BLaER1 (cell line): ENCODE measurements around the gene FCN2.
A peak's percentile ranks its signal among the peaks of the same experiment; 100 is the strongest.

Experiments
- H3K27ac ChIP-seq: shearing (Covaris generic); formaldehyde crosslinking; 2 replicates; pipeline ENCODE4 v1.8.1; 2022
- H3K27me3 ChIP-seq: shearing (Covaris generic); formaldehyde crosslinking; 2 replicates; pipeline ENCODE4 v1.8.1; 2022
- H3K36me3 ChIP-seq: shearing (Covaris generic); formaldehyde crosslinking; 2 replicates; pipeline ENCODE4 v1.8.1; 2022
- H3K4me1 ChIP-seq: shearing (Covaris generic); formaldehyde crosslinking; 2 replicates; pipeline ENCODE4 v1.8.1; 2022
- H3K4me2 ChIP-seq: shearing (Covaris generic); formaldehyde crosslinking; 2 replicates; pipeline ENCODE4 v1.8.1; 2022
- H3K4me3 ChIP-seq: shearing (Covaris generic); formaldehyde crosslinking; 2 replicates; pipeline ENCODE4 v1.8.1; 2022
- H3K9ac ChIP-seq: shearing (Covaris generic); formaldehyde crosslinking; 2 replicates; pipeline ENCODE4 v1.8.1; 2022
- H3K9me3 ChIP-seq: shearing (Covaris generic); formaldehyde crosslinking; 2 replicates; pipeline ENCODE4 v1.8.1; 2022
- H4K20me1 ChIP-seq: shearing (Covaris generic); formaldehyde crosslinking; 2 replicates; pipeline ENCODE4 v1.8.1; 2022
- Cebpa-rat ChIP-seq: shearing (Covaris generic); IDR thresholded peaks from 2 replicates; pipeline ENCODE4 v1.8.1; 2022

Gene FCN2

DNA sequence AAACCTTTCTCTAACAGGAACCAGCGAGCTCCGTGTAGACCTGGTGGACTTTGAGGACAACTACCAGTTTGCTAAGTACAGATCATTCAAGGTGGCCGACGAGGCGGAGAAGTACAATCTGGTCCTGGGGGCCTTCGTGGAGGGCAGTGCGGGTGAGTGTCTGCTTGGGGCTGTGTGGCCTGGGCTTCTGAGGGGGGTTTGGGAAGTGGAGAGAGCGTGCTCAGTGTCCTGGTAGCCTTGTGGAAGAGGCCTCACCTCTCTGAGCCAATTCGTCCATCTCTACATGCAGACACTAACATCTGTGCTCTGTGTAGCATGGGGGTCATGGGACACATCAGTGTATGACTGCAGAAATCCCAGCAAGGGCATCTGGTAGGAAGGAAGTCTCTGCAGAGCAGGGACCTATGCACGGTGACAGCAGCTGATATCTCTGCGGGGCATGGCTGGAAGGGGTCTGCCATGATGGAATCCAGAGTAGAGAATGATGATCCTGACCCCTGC, 5.9 kb downstream of the FCN2 start:
- no peak overlapping the region for H3K4me3 ChIP-seq
- no peak for TF ChIP-seq Cebpa-rat
- H3K27me3 ChIP-seq, result no peaks in the 10 kb centered on the region
- H3K4me1 ChIP-seq, result peaks cover 56% of the 10 kb centered on the region
- H3K9me3 ChIP-seq, result no peaks in the 10 kb centered on the region
- H3K9ac ChIP-seq, result no peak overlapping the region
- H3K27ac ChIP-seq, result 0 out of 2 replicates have a peak overlapping the region, but pooled peaks have one; percentile 30
- H3K4me2 ChIP-seq, result peak overlapping the region; percentile 78
- H3K36me3 ChIP-seq, result no peaks in the 10 kb centered on the region
- H4K20me1 ChIP-seq, result peaks cover 9% of the 10 kb centered on the region; the same call in 1 of the 2 replicates

DNA sequence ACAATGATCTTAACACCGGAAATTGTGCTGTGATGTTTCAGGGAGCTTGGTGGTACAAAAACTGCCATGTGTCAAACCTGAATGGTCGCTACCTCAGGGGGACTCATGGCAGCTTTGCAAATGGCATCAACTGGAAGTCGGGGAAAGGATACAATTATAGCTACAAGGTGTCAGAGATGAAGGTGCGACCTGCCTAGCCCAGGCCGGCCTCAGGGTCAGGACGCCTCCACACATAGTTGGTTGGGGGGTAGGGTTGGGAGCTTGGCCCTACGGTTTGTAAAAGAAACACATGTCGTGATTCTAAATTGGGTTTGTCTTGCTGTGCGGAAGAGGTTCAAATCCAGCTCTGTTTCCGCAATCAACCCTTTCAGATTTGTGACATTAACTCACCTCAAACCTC, 6.6 kb downstream of the FCN2 start:
- Histone ChIP-seq H3K36me3 (no peaks in the 10 kb centered on the region), H3K4me3 (no peak overlapping the region), H3K4me2 (peak overlapping the region; percentile 78), H4K20me1 (peaks cover 9% of the 10 kb centered on the region; the same call in 1 of the 2 replicates), H3K27ac (0 out of 2 replicates have a peak overlapping the region, but pooled peaks have one; percentile 64), H3K27me3 (no peaks in the 10 kb centered on the region), H3K4me1 (peaks cover 63% of the 10 kb centered on the region), H3K9me3 (no peaks in the 10 kb centered on the region), H3K9ac (no peak overlapping the region)
- no peak for TF ChIP-seq Cebpa-rat

DNA sequence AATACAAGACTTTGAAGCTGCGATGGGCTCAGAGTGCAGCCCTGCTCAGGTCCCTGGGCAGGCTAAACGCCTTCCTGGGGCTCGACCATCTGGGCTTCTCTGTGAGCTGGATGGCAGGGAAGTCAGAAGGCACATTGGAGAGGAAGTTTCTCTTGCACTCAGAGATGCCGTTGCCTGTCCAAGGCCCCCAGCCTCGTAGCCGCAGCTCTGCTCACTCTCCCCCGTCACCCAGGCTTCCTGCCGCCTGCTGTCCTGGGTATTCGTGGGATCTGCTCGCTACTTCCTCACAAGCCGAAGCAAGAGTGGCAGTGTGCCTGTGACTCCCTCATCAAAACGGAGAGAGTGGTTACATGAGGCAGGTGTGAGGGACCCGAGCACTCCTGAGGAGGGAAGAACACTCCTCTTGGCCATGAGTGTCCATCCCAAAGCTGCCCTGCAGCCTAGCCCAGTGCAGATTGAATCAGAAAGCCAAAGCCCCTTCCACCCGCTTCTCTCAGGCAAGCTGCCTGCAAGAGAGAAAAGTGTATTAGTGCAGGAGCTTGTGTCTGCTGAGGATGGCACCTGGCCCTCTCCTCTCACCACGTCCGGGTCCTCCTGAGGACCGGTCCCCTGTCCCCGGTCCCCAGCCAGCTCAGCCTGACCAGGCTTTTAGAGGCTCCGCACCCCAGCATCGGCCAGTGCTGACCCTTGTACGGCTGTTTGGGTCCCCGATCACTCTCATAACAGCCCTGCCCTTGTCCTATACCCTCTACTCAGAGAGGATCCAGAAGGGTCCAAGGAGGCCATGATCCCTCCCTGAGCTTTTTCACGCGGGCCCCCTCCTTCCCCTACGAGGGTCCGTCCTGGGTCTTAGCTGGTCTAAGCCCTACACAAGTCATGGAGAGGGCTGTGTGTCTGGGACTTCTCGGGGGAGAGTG, 7.3 kb downstream of the FCN2 start:
- Histone ChIP-seq H3K4me1 (peaks cover 67% of the 10 kb centered on the region), H3K9me3 (no peaks in the 10 kb centered on the region), H3K27me3 (no peaks in the 10 kb centered on the region), H3K4me2 (peak overlapping the region; percentile 78), H4K20me1 (peaks cover 9% of the 10 kb centered on the region; the same call in 1 of the 2 replicates), H3K27ac (peak overlapping the region; percentile 64), H3K4me3 (no peak overlapping the region), H3K36me3 (no peaks in the 10 kb centered on the region), H3K9ac (peak overlapping the region; percentile 0; the same call in 1 of the 2 replicates)
- TF ChIP-seq Cebpa-rat, result no peak

DNA sequence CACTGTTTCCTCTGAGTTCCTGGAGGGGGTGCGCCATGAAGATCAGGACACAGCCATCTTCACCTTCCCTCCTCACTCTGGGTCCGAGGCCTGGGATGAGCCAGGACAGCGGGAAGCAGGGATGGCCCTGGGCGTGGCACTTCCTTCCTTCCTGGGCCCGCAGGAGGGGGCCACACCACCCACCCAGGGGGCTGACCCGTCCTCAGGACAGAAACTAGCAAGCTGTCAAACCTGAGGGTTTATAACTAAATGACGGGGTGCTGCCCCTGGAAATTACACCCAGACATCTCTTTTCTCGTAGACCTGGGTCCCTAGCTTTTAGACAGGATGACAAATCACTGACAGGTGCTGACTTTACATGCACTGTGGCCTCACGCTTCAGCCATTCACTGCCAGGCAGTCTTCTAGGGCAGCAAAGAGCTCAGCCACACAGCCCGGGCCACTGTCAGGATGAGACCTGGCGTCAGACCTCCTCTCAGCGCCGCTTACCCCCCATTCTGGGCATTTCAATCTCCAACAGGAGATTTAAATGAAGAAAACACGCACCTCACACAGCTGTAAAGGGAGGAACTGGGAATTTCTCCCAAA, 8.1 kb downstream of the FCN2 start:
- no peaks in the 10 kb centered on the region for H3K27me3 ChIP-seq
- H4K20me1 ChIP-seq, result peaks cover 9% of the 10 kb centered on the region; the same call in 1 of the 2 replicates
- peaks cover 67% of the 10 kb centered on the region for H3K4me1 ChIP-seq
- peak overlapping the region; percentile 78 for H3K4me2 ChIP-seq
- no peak overlapping the region for H3K4me3 ChIP-seq
- 0 out of 2 replicates have a peak overlapping the region, but pooled peaks have one; percentile 0 for H3K9ac ChIP-seq
- no peaks in the 10 kb centered on the region for H3K36me3 ChIP-seq
- H3K27ac ChIP-seq, result peak overlapping the region; percentile 64; the same call in 1 of the 2 replicates
- peaks cover 2% of the 10 kb centered on the region for H3K9me3 ChIP-seq
- no peak for TF ChIP-seq Cebpa-rat

DNA sequence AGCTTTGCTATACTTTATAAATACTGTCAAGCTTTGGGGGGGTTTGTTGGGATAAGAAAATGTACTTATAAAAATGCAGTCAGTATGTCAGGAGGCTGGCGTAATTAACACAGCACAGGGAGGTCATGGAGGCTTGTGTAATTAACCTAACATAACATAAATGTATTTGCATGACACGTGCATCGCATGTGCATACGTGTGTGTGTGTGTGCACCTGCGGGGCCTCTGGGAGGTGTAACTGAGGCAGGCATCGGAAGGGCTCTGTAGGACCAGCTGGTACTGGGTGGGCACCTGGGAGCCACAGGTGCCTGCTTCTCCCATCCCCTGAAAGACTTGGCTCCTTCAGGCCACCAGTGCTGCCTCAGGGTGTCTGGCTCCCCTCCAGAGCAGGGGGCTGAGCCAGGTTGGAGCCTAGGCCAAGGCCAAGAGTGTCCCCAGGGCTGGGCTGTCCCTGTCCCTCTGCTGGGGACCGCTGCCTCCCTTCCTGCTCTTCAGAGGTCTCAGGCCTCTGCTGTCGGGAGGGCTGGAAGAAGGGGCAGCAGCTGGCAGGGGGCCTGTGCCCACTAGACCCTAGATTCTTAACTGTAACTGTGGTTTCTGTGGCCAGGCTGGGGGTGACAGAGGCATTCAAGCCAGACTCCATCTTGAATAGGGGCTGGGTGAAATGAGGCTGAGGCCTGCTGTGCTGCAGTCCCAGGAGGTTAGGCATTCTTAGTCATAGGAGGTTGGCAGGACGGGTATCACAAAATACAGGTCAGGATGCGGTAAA, 9.0 kb downstream of the FCN2 start:
- Histone ChIP-seq H3K27ac (peak overlapping the region; percentile 33; the same call in 1 of the 2 replicates), H3K9ac (no peak overlapping the region), H3K27me3 (no peaks in the 10 kb centered on the region), H4K20me1 (peaks cover 9% of the 10 kb centered on the region; the same call in 1 of the 2 replicates), H3K4me3 (no peak overlapping the region; the same call in 1 of the 2 replicates), H3K9me3 (peaks cover 11% of the 10 kb centered on the region), H3K4me2 (peak overlapping the region; percentile 78), H3K4me1 (peaks cover 67% of the 10 kb centered on the region), H3K36me3 (no peaks in the 10 kb centered on the region)
- TF ChIP-seq Cebpa-rat, result no peak

DNA sequence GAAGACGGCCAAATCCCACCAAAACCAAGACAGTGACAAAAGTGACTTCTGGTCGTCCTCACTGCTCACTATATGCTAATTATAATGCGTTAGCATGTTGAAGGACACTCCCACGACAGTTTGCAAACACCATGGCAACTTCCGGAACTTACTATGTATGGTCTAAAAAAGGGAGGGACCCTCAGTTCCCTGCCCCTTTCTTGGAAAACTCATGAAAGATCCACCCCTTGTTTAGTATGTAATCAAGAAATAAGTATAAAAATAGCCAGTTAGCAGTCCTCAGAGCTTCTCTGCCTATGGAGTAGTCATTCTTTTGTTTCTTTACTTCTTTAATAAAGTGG, 9.5 kb downstream of the FCN2 start:
- no peaks in the 10 kb centered on the region for H3K36me3 ChIP-seq
- no peak for TF ChIP-seq Cebpa-rat
- H3K27ac ChIP-seq, result peak overlapping the region; percentile 33; the same call in 1 of the 2 replicates
- H3K4me2 ChIP-seq, result peak overlapping the region; percentile 78
- peaks cover 9% of the 10 kb centered on the region; the same call in 1 of the 2 replicates for H4K20me1 ChIP-seq
- no peak overlapping the region for H3K9ac ChIP-seq
- peaks cover 17% of the 10 kb centered on the region for H3K9me3 ChIP-seq
- no peaks in the 10 kb centered on the region for H3K27me3 ChIP-seq
- H3K4me3 ChIP-seq, result no peak overlapping the region
- peaks cover 70% of the 10 kb centered on the region for H3K4me1 ChIP-seq

DNA sequence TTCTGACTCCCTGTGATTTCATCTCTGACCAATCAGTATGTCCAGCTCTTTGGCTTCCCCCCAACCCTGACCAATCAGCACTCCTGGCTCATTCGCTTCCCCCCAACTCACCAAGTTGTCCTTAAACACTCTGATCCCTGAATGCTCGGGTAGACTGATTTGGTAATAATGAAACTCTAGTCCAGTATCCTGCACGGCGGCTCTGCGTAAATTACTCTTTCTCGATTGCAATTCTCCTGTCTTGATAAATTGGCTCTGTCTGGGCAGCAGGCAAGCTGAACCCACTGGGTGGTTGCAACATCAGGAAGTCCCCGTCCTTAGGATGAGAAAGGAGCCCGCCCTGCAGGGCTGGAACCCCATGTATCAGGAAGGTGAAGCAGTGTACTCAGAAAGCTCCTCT, 10.4 kb downstream of the FCN2 start:
- no peaks in the 10 kb centered on the region for H3K27me3 ChIP-seq
- H3K9ac ChIP-seq, result no peak overlapping the region
- no peaks in the 10 kb centered on the region for H3K36me3 ChIP-seq
- H3K4me3 ChIP-seq, result no peak overlapping the region
- peak overlapping the region; percentile 78 for H3K4me2 ChIP-seq
- H3K9me3 ChIP-seq, result peaks cover 17% of the 10 kb centered on the region
- peaks cover 9% of the 10 kb centered on the region; the same call in 1 of the 2 replicates for H4K20me1 ChIP-seq
- TF ChIP-seq Cebpa-rat, result no peak
- H3K4me1 ChIP-seq, result peaks cover 76% of the 10 kb centered on the region
- H3K27ac ChIP-seq, result no peak overlapping the region

DNA sequence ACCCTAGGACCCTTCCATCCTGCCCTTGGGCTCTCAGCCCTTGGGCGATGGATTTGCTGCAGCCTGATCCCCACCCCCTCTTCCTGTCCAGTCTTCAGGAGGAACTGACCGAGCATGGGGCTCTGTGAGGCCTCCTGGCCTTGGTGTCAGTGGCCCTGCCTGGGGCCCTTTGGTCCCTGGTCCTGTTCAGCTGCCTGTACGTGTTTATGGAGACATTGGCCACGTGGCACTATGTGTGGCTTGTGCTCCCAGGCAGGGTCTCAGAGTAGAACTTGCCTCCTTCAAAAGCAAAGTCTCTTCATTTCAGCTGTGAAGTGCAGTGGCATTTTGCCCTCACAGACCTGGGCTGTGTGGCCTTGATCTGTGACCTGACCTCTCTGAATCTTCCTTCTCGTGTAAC, 11.1 kb downstream of the FCN2 start:
- Histone ChIP-seq H3K9ac (no peak overlapping the region), H3K4me2 (peak overlapping the region; percentile 78), H3K4me1 (peaks cover 70% of the 10 kb centered on the region), H4K20me1 (peaks cover 9% of the 10 kb centered on the region; the same call in 1 of the 2 replicates), H3K9me3 (peaks cover 17% of the 10 kb centered on the region), H3K27me3 (no peaks in the 10 kb centered on the region), H3K4me3 (no peak overlapping the region), H3K27ac (no peak overlapping the region), H3K36me3 (no peaks in the 10 kb centered on the region)
- no peak for TF ChIP-seq Cebpa-rat

DNA sequence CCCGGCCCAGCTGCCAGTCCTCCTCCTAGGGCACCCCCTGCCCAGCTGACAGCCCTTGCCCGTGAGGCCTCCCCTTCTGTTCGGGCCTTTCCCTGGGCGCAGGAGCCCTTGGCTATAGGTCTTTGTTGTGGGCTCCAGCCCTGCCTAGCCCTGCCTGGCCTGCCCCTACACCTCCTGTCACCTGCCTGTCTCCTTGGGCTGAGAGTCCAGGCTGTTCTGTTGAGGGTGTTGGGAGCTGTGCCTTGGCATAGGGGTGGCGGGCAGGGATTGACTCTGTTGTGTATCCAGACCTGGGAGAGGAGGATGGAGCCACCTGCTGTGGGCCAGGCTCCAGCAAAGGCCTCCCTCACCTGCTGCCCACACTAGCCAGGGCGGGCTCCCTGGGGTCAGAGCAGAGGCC, 11.6 kb downstream of the FCN2 start:
- H3K9me3 ChIP-seq, result peaks cover 17% of the 10 kb centered on the region
- H3K9ac ChIP-seq, result no peak overlapping the region
- H4K20me1 ChIP-seq, result peaks cover 9% of the 10 kb centered on the region; the same call in 1 of the 2 replicates
- no peak overlapping the region for H3K27ac ChIP-seq
- TF ChIP-seq Cebpa-rat, result no peak
- no peaks in the 10 kb centered on the region for H3K27me3 ChIP-seq
- peak overlapping the region; percentile 78 for H3K4me2 ChIP-seq
- no peaks in the 10 kb centered on the region for H3K36me3 ChIP-seq
- H3K4me3 ChIP-seq, result no peak overlapping the region
- H3K4me1 ChIP-seq, result peaks cover 64% of the 10 kb centered on the region
